Astrocyte (in vitro differentiated cells and primary cell): ENCODE results near the gene PDS5B.

ENCODE experiments used
- CTCF ChIP-seq: IDR thresholded peaks from 2 replicates; pipeline ENCODE4 v1.5.1; 2011; ENCODE audit warnings: low read depth, mild to moderate bottlenecking, inconsistent platforms, low read length, moderate library complexity; ENCODE audit not compliant: insufficient read depth
- EZH2 ChIP-seq: IDR thresholded peaks from 2 replicates; pipeline ENCODE4 v1.6.1; 2012; ENCODE audit warnings: mild to moderate bottlenecking, low read length, inconsistent platforms; ENCODE audit not compliant: insufficient read depth

DNA sequence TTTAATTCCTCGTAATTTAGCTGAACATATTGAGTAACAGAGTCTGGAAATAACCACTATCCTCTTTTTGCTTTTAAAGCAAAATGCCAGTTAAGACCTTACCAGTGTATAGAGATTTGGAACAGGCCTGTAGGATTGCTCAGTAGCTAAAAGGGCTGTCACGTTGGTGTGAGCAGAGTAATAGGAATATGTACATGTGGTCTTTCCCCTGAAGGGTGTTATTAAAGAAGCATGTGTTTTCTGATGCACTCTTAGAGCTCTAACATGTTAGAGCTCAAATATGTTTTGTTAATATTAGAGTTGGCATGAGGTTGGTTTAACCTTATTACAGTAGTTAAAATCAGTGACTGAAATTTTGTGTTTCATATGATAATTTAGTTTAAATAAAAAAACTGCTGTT, 172.9 kb downstream of the PDS5B start:
- TF ChIP-seq CTCF (no peak), EZH2 (no peak)
